HEK293 (cell line): Measurements from ENCODE around the gene PREB.

ENCODE experiments used
- YY1 ChIP-seq: fragments of 450-650 bp; formaldehyde crosslinking; IDR thresholded peaks from 2 replicates; pipeline ENCODE4 v1.5.1; 2018; ENCODE audit warnings: missing biosample characterization, missing genetic modification characterization
- ZBTB6 ChIP-seq: fragments of 450-650 bp; formaldehyde crosslinking; IDR thresholded peaks from 2 replicates; pipeline ENCODE4 v1.5.1; 2017; ENCODE audit warnings: missing biosample characterization, missing genetic modification characterization

- no peak for TF ChIP-seq ZBTB6
- TF ChIP-seq YY1, result no peak
These were observed 30.7 kb upstream of the PREB start for GRCh38 chr2:27164960-27165763.
